OCI-LY1 (cell line): ENCODE measurements around the gene CDKN1C.

ENCODE experiments used
- EZH2 ChIP-seq: fragments of 200-600 bp; sonication (generic), shearing (Covaris generic); IDR thresholded peaks from 2 replicates; pipeline ENCODE4 v1.8.0; 2017; ENCODE audit warnings: borderline replicate concordance, mixed run types, mild to moderate bottlenecking, antibody characterized with exemption, low read length, moderate library complexity, mixed read lengths
- TF ChIP-seq, protein P1 (sequence below): fragments of 200-600 bp; sonication (generic), shearing (Covaris generic); IDR thresholded peaks from 2 replicates; pipeline ENCODE4 v1.5.1; 2017; ENCODE audit warnings: mild to moderate bottlenecking, antibody characterized with exemption, low read length, moderate library complexity, mixed read lengths

DNA sequence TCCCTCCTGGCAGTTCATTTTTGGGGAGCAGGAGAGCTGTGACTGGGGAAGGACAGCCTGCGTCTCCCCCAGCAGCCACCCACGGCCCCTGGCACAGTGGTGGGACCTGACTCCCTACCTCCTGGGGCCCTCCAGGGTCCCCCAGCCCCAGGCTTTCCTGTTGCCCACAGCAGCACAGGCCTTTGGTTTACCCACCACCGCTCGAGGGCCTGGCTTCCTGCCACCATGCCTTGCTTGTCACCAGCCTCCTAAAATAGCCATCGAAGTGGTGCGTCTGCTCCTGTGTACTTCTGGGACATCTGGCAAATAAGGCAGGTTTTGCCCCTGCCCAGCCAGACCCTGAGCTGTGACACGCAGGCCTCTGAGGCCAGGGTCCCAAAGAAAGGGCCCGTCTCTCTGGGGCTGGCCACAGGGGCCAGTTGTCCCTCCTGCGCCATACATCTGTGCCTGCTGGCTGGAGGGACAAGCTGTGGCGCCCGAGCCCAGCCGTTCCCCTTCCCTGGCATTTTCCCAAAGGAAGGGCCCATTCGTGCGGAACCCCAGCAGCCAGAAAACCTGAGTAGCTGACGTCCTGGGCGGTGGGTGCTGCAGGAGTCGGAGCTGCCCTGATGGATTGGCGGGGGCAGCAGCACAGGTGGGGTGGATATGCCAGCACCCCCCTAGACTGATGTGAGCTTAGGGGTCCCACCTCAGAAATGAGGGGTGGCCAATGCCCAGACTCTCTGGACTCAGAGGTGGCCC is 29.1 kb upstream of the CDKN1C start:
- TF ChIP-seq, protein P1, sequence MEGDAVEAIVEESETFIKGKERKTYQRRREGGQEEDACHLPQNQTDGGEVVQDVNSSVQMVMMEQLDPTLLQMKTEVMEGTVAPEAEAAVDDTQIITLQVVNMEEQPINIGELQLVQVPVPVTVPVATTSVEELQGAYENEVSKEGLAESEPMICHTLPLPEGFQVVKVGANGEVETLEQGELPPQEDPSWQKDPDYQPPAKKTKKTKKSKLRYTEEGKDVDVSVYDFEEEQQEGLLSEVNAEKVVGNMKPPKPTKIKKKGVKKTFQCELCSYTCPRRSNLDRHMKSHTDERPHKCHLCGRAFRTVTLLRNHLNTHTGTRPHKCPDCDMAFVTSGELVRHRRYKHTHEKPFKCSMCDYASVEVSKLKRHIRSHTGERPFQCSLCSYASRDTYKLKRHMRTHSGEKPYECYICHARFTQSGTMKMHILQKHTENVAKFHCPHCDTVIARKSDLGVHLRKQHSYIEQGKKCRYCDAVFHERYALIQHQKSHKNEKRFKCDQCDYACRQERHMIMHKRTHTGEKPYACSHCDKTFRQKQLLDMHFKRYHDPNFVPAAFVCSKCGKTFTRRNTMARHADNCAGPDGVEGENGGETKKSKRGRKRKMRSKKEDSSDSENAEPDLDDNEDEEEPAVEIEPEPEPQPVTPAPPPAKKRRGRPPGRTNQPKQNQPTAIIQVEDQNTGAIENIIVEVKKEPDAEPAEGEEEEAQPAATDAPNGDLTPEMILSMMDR = no peak
- TF ChIP-seq EZH2 = no peak
